Bone marrow (tissue), 2 donors: Measurements from ENCODE around the gene PHF1.

Experiments used
- DNase-seq, 2 donors: peaks; one replicate each; lab custom pipeline; 2025; lab: John Stamatoyannopoulos, UW

PHF1 gene

DNA sequence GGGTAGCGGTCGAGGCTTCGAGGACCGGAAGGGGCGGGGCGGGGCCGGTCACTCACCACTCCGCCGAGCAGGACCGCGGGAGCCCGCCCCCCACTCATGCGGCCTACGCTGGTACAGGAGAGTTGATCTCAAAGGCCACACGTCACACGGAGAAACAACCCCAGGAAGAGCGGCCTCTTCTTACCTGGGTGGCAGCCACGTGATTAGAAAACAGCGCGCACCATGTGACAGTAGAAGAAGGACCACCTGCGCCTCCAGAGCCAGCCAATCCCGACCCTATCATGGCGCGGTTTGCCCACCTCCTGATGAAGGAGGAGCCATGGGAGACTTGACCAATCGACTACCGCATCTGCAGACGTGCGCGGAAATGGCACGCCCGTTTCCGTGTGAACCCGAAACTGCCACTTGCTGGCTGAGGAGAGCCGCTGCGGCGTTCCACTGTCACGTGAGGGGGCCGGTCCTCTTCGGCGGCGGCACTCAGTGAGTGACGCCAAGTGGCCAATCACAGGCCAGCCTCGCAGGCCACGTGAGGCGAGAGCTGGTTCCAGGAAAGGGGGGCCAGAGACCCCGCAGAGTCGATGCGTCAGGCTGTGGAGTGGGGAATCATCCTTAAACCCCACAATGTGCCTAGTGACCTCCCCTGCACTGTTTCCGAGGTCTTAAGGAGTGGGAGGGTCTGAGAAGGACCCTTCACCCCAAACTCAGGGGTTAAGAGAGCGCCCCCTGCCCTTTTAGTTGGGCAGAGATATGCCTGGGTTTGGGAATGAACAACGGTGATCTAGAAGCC lies 7.3 kb downstream of the PHF1 start, which contains the start of gene CUTA:
TSS of gene CUTA (minus strand) at position 205 of the 787 bp plus-strand sequence. CDS start at position 98, 107 bp downstream.
- peak; percentile 83 to 97 for DNase-seq

DNA sequence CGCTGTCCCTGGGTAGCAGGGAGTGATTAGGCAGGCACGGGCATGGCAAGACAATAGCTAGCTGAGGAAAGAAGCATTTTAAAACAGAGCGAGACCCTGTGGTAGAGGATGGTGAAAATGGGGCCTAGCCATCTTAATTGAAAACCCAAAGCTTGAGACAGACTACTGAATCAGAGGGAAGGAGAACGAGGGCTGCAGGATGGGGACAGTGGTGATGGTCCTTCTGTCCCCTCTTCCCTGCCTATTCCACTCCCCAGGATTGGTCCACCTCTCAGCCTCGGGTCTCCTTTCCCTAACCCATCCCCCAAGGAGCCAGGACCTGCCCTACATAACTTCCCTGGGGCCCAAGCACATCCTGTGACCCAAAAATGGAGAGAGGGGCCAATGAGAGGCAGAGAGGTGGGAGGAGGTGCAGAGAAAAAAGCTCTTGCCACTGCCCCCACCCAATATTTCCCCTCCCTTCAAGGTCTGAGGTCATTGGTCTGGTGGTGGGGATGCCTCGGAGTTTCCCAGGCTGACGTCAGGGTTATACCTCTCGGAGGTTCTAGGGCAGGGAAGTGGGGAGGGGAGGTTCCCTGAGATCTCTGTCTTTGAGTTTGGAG lies 8.0 kb downstream of the PHF1 start:
- no peak for DNase-seq

DNA sequence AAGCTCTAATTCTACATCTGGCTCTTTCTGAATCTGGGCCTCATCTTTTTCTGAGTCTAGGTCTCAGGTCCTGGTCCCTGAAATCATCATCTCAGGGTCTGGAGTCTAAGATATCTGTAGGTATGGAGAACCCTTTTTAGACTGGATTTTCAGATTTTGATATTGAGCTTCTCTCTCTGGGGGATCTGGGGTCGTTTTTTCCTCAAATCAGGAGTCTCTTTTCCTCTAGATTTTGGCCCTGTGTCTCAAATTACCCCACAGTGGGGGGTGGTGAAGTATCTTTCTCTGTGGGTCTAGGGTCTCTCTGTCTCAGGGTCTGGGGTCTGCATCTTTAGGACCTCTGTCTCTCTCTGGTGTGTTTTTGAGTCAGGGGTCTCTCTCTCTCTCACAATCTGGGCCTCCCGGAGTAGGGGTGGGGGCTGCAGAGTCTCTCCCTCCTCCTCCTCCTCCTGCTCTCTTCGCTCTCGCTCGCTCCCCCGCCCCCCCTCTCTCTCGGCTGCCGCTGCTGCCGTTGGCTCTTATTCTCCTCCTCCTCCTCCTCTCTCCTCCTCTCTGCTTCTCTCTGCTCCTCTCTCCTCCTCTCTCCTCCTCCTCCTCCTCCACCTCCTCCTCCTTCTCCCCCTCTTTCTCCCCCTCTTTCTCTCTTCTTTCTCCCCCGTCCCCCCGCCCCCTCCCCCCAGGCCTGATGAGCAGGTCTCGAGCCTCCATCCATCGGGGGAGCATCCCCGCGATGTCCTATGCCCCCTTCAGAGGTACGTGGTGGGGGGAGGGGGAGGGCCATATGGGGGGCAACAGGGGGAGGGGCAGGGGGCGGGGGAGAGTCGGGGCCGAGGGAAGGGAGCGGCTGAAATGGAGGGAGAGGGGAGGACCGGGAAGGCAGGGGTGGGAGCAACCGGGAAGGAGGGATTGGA lies 9.0 kb downstream of the PHF1 start, which contains the start of gene SYNGAP1:
TSS of gene SYNGAP1 (plus strand) at position 486 of the 911 bp plus-strand sequence. CDS start at position 686, 200 bp downstream.
- DNase-seq: no peak

DNA sequence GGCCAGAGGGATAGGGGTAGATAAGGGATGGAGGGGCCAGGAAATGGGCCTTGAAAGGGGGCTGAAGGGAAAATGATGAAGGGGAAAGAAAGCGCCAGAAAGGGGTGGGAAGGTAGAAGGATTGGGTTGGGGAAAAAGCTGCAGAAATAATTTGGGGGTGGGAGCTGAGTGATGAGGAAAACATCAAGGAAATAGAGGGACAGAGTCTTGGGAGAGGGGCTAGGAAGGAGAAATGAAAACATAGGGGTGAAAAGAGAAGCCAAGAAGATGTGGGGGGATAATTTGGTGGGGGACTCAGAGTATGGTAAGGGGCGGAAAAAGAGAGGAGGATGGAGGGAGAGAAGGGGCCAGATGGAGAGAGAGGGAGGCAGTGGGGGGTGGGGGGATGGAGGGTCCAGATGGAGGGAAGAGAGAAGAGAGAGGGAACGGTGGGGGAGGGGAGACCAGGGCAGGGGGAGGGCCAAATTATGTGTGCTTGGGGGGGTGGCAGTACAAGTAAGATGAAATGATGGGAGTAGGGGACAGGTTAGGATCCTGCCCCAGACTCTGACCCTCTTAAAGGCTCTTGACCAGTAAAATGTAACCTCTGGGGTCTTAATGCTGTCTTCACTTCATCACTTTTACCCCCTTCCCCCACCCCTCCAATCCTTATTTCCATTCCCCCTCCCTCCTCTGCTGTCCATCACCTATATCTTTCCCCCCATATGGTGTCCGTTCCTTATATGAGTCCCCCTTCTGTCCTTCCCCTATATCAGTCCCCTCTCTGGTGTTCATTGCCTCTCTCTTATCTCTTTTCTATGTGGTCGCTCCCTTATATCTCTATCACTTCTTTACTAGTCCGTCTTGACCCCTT lies 9.9 kb downstream of the PHF1 start:
- DNase-seq: no peak

DNA sequence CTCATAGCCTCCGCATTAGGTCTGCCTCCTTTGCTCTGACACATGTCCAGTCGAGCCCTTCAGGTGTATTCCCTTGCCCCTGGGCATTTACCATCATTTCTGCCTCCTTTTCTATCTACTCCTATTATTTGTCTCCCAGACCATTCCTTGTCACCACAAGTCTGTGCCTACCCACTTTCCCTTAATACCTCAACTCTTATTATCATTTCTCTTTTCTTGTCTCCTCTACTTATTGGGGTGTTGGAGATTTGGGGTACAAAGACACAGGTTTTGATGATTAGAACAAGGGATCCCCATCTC lies 10.5 kb downstream of the PHF1 start:
- DNase-seq: no peak

DNA sequence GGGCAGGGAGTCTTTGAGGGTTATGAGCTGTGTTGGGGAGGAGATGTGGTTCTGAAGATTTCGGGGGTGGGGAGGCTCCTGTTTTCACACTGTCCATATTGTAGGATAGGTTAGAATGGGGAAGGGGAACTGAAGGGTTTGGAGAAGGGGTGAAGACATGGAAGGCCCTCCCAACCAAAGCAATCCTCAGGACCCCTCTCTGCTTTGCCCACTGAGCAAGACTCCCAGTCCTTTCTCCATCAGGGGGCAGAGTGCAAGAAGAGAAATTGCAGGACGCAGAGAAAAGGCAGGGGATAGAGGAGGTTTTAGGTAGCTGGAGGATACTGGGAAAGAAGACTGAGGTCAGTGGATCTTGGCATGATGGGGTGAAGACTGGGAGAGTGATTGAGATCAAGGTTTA lies 13.0 kb downstream of the PHF1 start:
- DNase-seq: no peak

DNA sequence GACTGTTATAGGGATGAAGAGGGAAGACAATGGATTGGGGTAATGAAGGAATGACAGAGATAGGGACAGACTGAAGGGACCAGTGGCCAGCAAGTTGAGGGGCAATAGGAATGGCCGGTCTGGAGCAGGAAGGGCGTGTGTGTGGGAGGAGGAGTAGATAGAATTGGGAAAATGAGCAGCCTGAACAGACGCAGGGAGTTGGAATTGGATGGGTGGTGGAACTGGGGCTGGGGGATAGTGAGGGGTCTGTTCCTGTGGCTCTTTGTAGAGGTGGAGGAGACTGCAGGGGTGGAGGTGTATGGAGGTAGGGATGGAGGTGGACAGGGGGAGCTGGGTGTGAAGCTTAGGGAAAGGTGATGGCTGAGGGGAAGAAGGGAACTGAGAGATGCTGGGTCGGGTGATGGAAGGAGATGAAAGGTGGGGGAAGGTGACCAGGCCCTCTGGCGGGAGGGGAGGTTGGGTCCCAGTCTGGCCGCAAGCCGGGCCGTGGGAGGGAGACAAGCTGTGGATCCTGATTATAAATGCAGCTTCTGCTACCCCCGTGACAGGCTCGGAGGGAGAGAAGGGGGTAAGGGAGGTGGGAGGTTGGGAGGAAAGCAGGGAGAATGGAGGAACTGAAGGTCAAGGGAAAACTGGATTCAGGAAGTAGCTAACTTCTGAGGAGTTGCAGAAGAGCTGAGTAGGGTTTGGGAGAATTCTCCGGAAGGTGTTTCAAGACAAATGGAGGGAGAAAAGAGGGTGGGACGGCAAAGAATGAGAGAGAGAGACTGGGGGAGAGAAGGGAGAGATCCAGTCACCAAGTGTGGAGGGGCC lies 14.2 kb downstream of the PHF1 start:
- no peak for DNase-seq

DNA sequence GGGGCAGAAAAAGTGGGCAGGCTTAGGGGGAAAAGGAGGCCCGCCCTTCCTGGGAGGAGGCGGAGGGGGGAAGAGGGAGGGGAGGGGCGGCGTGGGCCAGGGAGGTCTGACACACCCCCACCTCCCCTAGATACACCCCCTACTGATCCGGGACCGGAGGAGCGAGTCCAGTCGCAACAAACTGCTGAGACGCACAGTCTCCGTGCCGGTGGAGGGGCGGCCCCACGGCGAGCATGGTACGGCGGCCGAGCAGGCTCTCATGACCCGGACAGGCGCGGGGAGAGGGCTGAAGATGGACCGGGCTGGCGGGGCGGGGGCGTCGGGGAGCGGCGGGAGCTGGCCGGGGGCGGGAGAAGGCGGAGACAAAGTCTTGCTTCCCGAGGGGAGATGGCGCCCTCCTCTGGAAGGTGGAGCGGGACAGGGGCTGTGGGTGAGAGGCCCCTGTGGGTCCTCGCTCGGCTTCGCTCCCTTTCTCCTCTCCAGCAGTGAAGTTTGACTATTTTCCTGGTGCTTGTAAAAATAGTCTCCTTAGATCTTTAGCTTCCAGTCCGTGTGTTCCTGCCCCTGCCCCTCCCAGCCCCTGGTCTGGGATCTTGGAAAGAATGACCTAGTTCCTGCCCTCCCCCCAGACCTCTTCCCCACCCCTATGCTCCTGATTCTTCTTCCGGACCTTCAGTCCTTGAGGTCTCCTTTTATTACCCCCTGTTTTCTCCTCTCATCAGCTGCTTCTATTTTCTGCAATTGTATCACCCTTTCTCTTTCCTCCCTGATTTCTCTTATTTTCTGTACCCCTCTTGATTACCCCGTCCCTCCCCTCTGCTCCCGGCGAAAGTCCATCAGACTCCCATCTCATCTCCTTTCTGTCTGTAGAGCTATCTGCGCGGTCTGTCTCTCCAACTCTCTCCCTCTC lies 15.1 kb downstream of the PHF1 start:
- peak; percentile 60 to 85 for DNase-seq

DNA sequence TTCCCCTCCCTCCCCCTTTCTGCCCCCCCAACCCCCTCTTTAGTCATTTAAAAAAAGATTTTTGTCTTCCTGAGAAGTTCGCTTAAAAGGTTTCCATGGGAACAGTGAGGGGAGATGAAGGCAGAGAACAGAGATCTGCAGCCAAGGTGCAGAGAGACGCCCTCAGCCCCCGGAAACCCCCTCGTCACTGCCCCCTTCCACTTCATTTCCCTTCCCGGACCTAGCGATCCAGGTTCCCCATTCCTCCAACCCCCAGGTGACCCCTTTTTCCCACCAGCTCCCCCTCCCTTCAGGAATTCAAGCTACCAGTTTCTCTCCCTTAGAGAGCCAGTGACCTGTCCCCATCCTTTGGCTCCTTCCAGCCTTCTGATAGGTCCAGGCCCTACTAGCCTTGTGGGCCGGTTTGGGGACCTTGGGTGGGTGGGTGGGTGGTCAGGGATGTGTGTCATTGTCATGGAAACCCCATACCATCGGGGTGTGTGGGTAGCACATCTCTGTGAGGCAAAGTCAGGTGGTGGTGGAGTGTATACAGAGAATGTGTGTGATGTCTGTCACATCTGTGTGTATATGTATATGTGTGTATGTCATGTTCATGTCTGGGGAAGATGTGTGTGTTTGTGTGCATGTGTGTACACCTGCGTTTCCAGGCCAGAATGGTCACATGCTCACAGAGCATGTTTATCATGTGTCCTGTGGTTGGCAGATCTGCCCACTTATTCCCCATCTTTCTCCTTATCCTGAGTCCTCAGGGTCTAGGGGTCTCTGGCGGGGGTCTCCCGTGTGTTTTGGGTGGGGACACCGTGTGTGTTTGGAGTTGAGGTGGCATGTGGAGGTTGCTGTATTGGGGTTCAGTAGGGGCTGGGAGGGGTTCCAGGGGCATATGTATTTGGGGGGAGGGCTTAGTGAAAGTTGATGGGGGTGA lies 16.0 kb downstream of the PHF1 start:
- no peak for DNase-seq

DNA sequence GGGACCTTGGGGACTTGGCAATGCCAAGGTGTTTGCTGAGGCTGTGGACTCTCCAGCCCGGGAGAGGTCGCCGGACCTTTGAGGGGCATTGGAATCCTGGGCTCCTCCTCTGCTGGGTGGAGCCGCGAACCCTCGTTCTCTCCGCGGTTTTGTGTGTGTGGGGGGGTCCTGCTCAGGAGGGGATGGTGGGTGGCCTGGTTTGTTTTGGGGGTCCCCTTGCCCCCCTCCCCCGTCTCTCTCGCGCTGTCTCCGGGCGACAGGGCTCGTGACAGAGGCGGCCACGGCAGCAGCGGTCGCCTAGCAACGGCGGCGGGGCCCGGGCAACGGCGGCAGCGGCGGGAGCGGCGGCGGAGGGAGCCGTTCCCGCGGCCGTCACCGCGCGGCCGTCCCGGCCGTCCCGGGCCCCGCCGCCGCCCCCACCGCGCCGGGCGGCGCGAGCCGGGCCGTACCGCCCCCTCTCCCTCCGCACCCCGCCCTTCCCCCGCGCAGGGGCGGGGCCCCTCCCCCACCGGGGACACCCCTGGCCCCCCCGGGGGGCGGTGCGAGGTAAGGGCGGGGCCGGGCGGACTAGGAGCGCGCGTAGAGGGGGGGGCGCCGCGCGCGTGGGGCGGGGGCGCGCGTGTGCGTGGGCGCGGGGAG lies 16.9 kb downstream of the PHF1 start:
- no peak for DNase-seq

DNA sequence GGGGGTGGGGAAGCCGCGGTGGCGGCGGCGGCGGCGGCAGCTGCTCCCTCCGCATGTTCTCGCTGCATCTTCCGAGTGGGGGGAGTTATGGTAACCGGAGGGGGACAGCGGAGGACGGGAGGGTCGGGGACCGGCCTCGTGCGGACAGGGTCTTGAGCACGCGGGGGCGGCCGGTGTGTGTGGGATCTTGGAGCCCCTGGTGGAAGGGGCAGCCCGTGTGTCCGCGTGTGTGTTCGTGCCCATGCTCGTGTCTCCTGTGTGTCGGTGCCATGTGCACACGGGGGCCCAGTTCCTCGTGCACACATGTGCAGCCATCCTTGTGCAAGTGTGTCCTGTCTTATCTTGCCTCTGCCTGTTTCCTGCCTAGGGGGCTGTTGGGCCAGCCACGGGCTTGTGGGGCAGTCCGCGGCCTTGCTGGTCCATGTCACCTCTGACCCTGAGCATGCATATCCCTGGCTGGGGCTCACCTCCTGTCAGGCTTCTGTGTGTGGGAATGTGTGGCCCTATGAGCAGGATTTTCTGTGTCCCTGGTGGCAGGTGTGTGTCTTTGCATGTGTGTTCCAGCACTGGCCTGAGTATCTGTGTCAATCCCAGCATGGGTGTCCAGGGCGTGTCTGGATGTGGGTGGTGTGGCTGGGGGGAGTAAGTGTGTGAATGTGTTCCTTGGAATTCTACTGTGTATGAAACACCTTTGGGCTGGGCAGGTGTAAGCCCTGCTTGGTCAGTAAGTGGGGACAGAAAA lies 17.6 kb downstream of the PHF1 start:
- DNase-seq: peak in 1 of 2 donors; percentile 27

DNA sequence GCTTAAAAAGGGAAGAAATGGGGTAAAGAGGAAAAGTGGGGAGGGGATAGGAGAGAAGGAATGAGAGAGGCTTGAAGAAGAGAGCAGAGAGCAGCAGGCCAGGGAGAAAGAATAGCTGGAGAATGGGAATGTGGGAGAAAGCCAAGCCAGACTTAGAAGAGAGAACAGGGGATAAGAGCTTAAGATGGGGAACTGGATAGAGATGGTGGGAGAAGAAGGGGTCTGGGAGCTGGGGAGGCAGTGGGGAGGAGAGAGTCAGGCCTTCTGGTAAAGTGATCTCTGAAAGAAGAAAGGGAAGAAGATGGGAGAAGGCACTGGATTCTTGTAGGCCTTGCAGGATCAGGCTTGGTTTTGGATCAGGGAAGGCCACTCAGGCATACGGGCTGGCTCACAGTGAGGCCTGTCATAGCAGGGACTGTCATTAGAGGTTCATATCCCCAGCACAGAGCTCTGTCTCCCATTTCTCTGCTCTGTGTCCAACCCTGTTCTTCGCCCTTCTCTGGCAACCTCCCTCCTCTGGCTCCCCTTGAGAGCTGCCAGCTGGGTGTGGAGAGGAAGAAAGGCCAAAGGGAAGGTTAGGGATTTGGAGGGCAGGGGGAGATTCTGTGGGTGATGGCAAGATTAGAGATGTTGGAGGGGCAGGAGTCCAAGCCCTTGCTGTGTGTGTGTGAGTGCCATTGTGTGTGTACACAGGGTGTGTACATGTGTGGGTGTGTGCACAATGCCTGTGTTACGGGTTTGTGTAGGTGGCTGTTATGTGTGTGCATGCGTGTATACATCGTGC lies 18.3 kb downstream of the PHF1 start:
- DNase-seq: no peak

DNA sequence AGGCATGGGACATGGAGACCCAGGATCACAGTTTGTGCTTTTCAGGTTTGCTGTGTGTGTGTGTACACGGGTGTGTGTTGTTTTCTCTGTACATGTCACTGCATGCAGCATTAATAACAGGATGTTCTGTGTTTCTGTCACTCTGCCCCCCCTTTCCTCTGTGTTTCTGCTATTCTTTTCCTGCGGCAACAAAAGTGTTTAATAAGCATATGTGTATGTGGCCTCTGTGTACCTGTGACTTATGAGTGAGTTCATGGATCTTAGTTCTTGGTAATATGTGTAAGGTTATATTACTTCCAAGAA lies 18.9 kb downstream of the PHF1 start:
- no peak for DNase-seq

DNA sequence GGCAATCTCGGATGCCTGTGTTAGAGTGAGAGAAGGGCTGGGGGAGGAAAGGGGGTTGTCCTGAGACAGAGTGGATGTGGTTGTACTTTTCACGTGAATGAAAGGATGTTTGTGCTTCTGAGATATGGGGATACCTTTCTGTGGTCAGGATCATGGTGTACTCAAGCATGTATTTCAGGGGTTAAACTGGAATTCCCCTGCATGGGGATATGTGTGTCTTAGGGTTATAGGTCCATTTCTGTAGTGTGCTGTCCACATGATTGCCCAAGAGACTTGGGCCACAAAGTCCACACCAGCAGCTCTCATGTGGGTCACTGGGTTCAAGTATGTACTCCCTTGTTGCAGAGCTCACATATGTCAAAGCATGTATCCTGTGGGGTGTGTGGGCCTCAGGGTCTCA lies 19.5 kb downstream of the PHF1 start:
- DNase-seq: no peak

DNA sequence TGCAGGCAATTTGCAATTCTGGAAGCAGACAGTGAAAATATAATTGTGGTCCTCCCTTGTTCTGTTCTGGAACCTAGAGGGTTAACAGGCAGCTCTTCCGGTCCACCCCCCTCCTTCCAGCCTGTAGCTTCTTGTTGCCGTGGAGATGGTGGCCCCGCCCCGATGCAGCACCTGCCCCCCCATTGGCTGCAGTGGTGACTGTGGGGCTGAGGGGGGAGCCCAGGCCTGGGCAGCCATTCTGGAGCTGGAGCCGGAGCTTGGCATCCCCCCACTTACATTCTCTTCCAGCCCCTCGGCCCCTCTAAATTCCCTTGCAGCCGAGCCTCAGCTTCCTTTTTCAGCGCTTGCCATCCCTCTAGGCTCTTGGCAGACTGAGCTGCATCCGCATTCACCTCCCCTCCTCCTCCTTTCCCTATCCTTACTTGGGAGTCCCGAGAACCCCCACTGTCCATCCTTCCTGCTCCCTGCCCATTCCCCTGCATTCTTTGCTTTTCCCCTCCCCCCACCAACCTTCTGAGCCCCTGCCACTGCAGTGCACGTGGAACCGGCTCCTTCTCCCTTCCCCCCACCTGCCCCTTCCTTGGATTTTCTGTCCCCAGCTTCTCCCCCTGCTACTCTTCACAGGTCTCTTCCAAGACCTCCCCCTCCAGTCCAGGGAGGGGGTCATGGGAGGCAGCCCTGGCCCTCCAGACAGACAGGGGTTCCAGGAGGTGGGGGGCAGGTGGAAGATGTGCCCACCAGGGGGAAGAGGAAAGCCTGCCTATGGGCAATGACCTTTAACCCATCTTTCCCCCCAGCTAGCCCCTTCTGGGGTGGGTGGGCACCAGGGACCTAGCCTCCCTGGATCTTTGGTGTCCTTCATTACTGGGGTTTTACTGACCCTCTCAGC lies 20.4 kb downstream of the PHF1 start:
- DNase-seq: no peak
